ENCODE data around the gene XKR7. TPM values are rescaled to one million over a fixed set of nuclear protein-coding genes. Genes with fewer than 3 reads are reported as not detected.

XKR7 gene
- total RNA-seq, 1 donor from 2014 or later, result 0.48 TPM

DNA sequence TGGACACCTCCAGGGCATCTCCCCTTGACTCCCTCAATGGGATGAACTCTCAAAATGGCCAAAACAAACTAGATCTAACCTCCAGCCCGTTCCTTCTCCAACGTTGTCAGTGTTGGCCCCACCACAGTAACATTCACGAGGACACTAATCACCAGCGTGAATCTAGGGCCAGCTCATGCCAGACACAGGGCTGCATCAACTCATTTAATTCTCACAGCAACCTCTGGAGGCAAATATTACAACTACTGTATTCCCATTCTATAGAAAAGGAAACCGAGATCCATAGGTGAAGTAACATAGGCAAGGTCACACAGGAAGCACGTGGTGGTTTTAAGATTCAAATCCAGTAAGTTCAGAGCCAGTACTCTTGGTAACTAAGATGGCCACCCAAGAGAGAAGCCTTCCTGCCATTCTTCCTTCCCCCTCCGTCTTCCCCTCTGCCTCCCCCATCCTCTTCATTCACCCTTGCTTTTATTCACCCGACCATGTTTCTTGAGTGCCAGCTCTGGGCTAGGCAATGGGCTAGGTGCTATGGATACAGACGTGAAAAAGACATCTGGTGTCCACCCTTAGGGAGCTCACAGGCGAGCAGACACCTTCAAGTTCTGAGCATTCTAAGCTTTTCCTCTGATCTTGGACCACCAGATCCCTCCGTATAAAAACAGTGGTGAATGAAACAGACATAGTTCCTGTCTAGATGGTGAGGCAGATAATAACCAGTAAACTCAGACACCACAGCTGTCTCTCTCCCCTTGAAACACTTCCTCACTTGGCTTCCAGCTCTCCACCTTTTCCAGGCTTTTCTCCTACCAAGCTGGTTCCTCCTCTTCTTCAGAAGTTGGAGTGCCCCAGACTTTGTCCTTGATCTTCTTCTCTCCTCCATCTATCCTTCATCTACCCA is 51.9 kb downstream of the XKR7 start:
- no peak overlapping the region for H3K4me3 ChIP-seq (ENCODE audit: insufficient read depth, low read depth, low read length)
- no peaks in the 10 kb centered on the region for H3K9me3 Mint-ChIP-seq (ENCODE audit: unreplicated experiment)
- H3K4me3 Mint-ChIP-seq (ENCODE audit: unreplicated experiment), result peak overlapping the region; percentile 75
- no peak overlapping the region for H2AFZ ChIP-seq (ENCODE audit: low read depth, low read length)
- H3K4me2 ChIP-seq (ENCODE audit: low read length), result no peak overlapping the region
- no peaks in the 10 kb centered on the region for H3K36me3 ChIP-seq (ENCODE audit: insufficient read depth, low read length)
- H3K9me3 ChIP-seq (ENCODE audit: insufficient read depth, low read depth, low read length), result no peaks in the 10 kb centered on the region
- H3K27ac Mint-ChIP-seq (ENCODE audit: unreplicated experiment), result peak overlapping the region; percentile 16
- peaks cover 53% of the 10 kb centered on the region for H3K27me3 Mint-ChIP-seq (ENCODE audit: low read depth, unreplicated experiment)
- no peaks in the 10 kb centered on the region for H3K36me3 Mint-ChIP-seq (ENCODE audit: low read depth, unreplicated experiment)
- H3K9ac ChIP-seq (ENCODE audit: low read length), result no peak overlapping the region
- no peaks in the 10 kb centered on the region for H4K20me1 ChIP-seq (ENCODE audit: insufficient read depth, low read length)
- no peaks in the 10 kb centered on the region for H3K4me1 ChIP-seq (ENCODE audit: insufficient read depth, low read length)
- H3K4me1 Mint-ChIP-seq (ENCODE audit: low read depth, unreplicated experiment), result peaks cover 4% of the 10 kb centered on the region
- H3K27ac ChIP-seq (ENCODE audit: low read depth, low read length), result no peak overlapping the region
- H3K79me2 ChIP-seq (ENCODE audit: insufficient read depth, low read length), result no peaks in the 10 kb centered on the region
- DNase-seq (ENCODE audit: low read depth) (no peak), FAIRE-seq (no peak)
- H3K27me3 ChIP-seq (ENCODE audit: insufficient read depth, low read length), result peaks cover 58% of the 10 kb centered on the region
- TF ChIP-seq CTCF (IDR thresholded peaks at IDR 0.05; ENCODE audit: insufficient read depth, low read depth, low read length) (no peak), EZH2 (IDR thresholded peaks at IDR 0.05; ENCODE audit: insufficient read depth, low read length) (no peak)

DNA sequence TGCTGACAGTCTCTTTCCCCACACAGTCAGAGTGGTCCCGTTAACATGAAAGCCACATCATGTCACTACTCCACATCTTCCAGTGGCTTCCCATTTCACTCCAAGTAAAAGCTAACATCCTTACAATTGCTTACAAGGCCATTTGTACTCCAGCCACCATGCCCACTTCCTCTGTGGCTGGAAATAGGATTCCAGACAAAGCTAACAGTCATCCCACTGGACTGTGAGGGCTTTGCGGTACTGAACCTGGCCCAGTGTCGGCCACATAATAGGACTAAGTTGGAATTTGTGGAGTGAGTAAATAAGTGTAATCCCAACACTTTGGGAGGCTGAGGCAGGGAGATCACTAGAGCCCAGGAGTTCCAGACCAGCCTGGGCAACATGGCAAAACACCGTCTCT is 53.1 kb downstream of the XKR7 start:
- H2AFZ ChIP-seq (ENCODE audit: low read depth, low read length), result no peak overlapping the region
- H3K27me3 ChIP-seq (ENCODE audit: insufficient read depth, low read length), result peaks cover 57% of the 10 kb centered on the region
- H3K4me3 ChIP-seq (ENCODE audit: insufficient read depth, low read depth, low read length), result no peak overlapping the region
- no peak overlapping the region for H3K27ac ChIP-seq (ENCODE audit: low read depth, low read length)
- no peak overlapping the region for H3K9ac ChIP-seq (ENCODE audit: low read length)
- H3K79me2 ChIP-seq (ENCODE audit: insufficient read depth, low read length), result no peaks in the 10 kb centered on the region
- H3K4me2 ChIP-seq (ENCODE audit: low read length), result no peak overlapping the region
- no peak for DNase-seq (ENCODE audit: low read depth)
- H3K9me3 Mint-ChIP-seq (ENCODE audit: unreplicated experiment), result no peaks in the 10 kb centered on the region
- no peak for FAIRE-seq
- no peaks in the 10 kb centered on the region for H3K4me1 ChIP-seq (ENCODE audit: insufficient read depth, low read length)
- H3K9me3 ChIP-seq (ENCODE audit: insufficient read depth, low read depth, low read length), result no peaks in the 10 kb centered on the region
- peaks cover 52% of the 10 kb centered on the region for H3K27me3 Mint-ChIP-seq (ENCODE audit: low read depth, unreplicated experiment)
- TF ChIP-seq CTCF (IDR thresholded peaks at IDR 0.05; ENCODE audit: insufficient read depth, low read depth, low read length), result no peak
- no peak for TF ChIP-seq EZH2 (IDR thresholded peaks at IDR 0.05; ENCODE audit: insufficient read depth, low read length)
- H3K4me1 Mint-ChIP-seq (ENCODE audit: low read depth, unreplicated experiment), result peaks cover 4% of the 10 kb centered on the region
- H3K36me3 Mint-ChIP-seq (ENCODE audit: low read depth, unreplicated experiment), result no peaks in the 10 kb centered on the region
- H3K36me3 ChIP-seq (ENCODE audit: insufficient read depth, low read length), result no peaks in the 10 kb centered on the region
- H3K4me3 Mint-ChIP-seq (ENCODE audit: unreplicated experiment), result no peak overlapping the region
- no peak overlapping the region for H3K27ac Mint-ChIP-seq (ENCODE audit: unreplicated experiment)
- H4K20me1 ChIP-seq (ENCODE audit: insufficient read depth, low read length), result no peaks in the 10 kb centered on the region
